K562 (cell line): ENCODE results near the gene SGIP1.

ENCODE experiments used
- EP300 ChIP-seq: IDR thresholded peaks from 2 replicates; pipeline ENCODE4 v1.6.1; 2012; ENCODE audit warnings: low read length, improper control_type of control experiment
- IRF9 ChIP-seq: fragments of 450-650 bp; IDR thresholded peaks from 2 replicates; pipeline ENCODE4 v1.6.1; 2016; ENCODE audit warnings: missing biosample characterization, missing genetic modification characterization
- MXI1 ChIP-seq: IDR thresholded peaks from 2 replicates; pipeline ENCODE4 v1.6.1; 2011; ENCODE audit warnings: low read depth, mild to moderate bottlenecking, improper control_type of control experiment, low read length
- NFXL1 ChIP-seq: fragments of 450-650 bp; formaldehyde crosslinking; IDR thresholded peaks from 2 replicates; pipeline ENCODE4 v1.4.0; 2021; ENCODE audit warnings: mild to moderate bottlenecking
- ZKSCAN1 ChIP-seq: fragments of 150-350 bp; IDR thresholded peaks from 2 replicates; pipeline ENCODE4 v1.6.1; 2016; ENCODE audit warnings: low read depth, low read length
- TF ChIP-seq, protein P1 (sequence below), 3 experiments: IDR thresholded peaks in 2 of 3; conservative IDR thresholded peaks in 1 of 3; 2 replicates each; pipeline ENCODE4 v1.5.1; 2011 to 2012; ENCODE audit warnings: low read length in 3 of 3, mild to moderate bottlenecking in 3 of 3, control low read depth in 2 of 3, improper control_type of control experiment in 1 of 3, inconsistent platforms in 1 of 3, low read depth in 1 of 3, mixed read lengths in 1 of 3, moderate library complexity in 1 of 3; ENCODE audit not compliant: insufficient read depth in 2 of 3

DNA sequence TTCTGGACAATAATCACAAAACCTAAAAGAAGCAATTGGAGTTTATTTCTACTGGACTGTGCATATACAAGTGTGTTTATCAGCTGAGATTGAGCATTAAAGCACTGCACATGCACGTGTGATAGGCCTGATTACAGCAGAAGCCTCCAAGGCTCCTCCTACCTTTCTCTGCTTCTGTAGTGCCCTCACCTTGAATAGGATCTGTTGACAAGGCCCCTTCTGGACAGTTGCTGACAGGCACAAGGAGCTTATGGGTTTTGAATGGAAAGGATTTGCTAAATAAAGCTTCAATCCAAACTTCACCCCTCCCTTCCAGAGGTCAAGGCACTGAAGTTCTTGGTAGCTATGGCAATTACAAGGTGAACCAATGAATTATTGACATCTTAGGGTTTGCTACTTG lies 7.9 kb upstream of the SGIP1 start:
- TF ChIP-seq ZKSCAN1 (no peak), MXI1 (no peak), NFXL1 (CRISPR knock-in tag) (no peak), IRF9 (tag) (no peak), EP300 (no peak)
- TF ChIP-seq, protein P1, sequence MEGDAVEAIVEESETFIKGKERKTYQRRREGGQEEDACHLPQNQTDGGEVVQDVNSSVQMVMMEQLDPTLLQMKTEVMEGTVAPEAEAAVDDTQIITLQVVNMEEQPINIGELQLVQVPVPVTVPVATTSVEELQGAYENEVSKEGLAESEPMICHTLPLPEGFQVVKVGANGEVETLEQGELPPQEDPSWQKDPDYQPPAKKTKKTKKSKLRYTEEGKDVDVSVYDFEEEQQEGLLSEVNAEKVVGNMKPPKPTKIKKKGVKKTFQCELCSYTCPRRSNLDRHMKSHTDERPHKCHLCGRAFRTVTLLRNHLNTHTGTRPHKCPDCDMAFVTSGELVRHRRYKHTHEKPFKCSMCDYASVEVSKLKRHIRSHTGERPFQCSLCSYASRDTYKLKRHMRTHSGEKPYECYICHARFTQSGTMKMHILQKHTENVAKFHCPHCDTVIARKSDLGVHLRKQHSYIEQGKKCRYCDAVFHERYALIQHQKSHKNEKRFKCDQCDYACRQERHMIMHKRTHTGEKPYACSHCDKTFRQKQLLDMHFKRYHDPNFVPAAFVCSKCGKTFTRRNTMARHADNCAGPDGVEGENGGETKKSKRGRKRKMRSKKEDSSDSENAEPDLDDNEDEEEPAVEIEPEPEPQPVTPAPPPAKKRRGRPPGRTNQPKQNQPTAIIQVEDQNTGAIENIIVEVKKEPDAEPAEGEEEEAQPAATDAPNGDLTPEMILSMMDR (IDR thresholded peaks at IDR 0.05 in 2 of 3, conservative IDR thresholded peaks at IDR 0.05 in 1 of 3; ENCODE audit: insufficient read depth in 2 of 3, low read depth in 1 of 3, low read length in 3 of 3), result no peak
